Stimulated activated CD8-positive, alpha-beta memory T cell treated with anti-CD3 and anti-CD28 coated beads, Interleukin-4, amount 100 ng/mL, for 24 hours (primary cell): Measurements from ENCODE around the gene GOPC.

Experiments used
- DNase-seq: peaks from one replicate; pipeline ENCODE4 v3.0.0-alpha.2; 2020; ENCODE audit warnings: low read depth

Gene GOPC

DNA sequence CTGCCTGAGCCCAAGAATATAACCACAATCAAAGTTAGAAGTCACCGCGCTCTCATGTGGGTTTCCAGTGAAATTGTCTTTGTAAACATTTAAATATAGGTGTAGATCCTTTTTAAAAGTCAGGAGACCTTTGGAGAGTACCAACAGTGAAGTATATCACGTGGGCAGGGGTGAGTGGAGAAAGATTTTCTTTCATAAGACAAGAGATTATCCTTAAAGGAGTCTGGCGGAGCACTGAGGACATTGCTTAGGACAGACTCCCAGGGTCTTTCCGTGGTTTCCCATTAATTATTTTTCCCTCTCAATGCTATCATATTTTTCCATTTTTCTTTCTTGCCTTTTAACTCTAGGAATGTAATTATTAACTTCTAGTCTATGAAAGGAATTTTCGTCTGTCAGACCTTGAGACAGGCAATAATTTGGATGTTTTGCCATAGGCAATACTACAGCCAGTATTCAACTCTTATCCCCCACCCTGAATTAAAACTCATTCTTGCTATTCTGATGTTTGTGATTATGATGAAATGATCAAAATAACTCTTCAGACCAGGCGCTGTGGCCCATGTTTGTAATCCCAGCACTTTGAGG, 88.4 kb downstream of the GOPC start:
- DNase-seq = no peak

DNA sequence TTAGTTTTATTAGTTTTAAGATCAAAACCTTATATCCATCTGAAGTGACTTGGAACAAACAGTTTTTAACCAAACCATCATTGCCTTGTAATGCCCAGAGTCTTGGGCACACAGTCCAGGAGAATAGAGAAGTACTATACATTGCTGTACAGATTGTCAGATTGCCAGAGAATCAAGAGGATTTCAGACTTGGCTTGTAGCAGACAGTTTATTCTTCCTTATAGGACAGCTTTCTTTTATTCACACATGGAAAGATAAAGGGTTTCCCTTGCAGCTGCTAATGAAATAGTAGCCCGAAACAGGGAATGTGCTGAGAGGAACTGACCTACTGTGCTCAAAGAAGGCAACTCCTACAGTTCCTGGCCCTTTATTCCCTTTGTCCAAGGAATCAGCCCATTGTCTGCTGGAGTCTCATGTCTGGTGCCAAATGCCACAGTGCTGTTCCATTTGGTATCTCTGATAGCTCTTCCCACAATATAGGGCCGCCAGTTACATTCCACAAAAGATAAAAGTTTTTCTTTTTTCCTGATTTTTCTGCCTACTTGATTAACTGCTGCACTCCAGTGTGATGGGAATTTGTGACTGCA, 89.2 kb downstream of the GOPC start:
- DNase-seq = no peak

DNA sequence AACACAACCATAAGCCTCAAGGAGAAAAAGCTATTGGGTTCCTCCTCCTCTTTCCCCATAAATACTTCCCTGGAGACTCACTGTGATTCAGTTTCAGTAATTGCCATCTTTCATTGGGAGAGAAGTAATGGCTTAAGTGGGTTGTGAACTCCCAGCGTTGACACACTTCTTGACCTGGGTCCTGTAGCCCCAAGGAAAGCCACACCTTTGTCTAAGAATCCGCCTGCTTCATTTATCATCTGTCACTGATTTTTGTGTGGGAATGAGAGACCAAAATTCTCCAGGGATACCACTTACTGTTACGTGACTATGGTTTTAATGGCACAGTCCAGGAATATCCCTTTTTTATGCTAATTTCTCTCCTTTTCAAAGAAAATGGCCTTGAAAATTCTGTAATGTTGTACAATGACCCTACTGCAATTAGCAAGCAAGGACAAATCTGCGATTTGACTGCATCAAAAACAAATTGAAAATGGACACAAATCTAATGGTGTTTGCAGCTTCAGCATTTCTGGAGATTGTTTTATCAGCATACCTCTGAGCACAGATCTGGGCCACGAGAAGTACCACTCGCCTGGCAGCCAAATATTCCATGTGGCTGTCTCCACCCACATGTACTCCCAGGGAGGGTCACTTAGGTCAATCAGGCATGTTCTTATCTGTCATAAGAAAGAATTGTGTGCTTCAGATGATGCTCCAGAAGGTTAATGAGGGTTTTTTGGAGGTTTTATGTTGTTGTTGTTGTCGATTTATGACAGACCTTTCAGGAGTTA, 90.1 kb downstream of the GOPC start:
- no peak for DNase-seq
